Fibroblast of lung (primary cell): Measurements from ENCODE around the gene REXO5.

ENCODE experiments used
- EZH2 ChIP-seq: IDR thresholded peaks from 2 replicates; pipeline ENCODE4 v1.5.1; 2012; ENCODE audit warnings: low read length, control low read depth, mild to moderate bottlenecking; ENCODE audit errors: missing control alignments
- TF ChIP-seq, protein P1 (sequence below), 2 donors: IDR thresholded peaks in 1 of 2; conservative IDR thresholded peaks in 1 of 2; 1 replicate in 1 of 2; 2 replicates in 1 of 2; pipeline ENCODE4 v1.5.1; 2011 to 2012; ENCODE audit warnings: low read length in 2 of 2, control low read depth in 1 of 2, inconsistent platforms in 1 of 2, low read depth in 1 of 2, mild to moderate bottlenecking in 1 of 2

DNA sequence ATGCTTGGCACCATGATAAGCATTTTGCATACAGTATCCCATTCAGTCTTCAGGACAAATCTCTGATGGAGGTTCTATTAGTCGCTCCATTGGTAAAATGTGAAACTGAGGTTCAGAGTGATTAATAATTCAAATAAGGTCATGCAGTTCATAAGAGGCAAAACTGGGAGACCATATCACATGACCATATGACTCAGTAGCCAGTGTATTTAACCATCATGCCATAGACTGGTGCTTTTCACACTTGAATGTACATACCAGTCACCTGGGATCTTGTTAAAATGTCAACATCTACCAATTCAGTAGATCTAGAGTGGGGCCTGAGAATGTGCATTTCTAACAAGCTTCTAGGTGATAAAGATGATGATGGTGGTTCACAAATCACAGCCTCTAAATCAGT lies 38.2 kb upstream of the REXO5 start:
- TF ChIP-seq, protein P1, sequence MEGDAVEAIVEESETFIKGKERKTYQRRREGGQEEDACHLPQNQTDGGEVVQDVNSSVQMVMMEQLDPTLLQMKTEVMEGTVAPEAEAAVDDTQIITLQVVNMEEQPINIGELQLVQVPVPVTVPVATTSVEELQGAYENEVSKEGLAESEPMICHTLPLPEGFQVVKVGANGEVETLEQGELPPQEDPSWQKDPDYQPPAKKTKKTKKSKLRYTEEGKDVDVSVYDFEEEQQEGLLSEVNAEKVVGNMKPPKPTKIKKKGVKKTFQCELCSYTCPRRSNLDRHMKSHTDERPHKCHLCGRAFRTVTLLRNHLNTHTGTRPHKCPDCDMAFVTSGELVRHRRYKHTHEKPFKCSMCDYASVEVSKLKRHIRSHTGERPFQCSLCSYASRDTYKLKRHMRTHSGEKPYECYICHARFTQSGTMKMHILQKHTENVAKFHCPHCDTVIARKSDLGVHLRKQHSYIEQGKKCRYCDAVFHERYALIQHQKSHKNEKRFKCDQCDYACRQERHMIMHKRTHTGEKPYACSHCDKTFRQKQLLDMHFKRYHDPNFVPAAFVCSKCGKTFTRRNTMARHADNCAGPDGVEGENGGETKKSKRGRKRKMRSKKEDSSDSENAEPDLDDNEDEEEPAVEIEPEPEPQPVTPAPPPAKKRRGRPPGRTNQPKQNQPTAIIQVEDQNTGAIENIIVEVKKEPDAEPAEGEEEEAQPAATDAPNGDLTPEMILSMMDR (conservative IDR thresholded peaks at IDR 0.05 in 1 of 2, IDR thresholded peaks at IDR 0.05 in 1 of 2; ENCODE audit: low read depth in 1 of 2, low read length in 2 of 2), result no peak
- no peak for TF ChIP-seq EZH2
